ENCODE measurements around the gene TOX3.

DNA sequence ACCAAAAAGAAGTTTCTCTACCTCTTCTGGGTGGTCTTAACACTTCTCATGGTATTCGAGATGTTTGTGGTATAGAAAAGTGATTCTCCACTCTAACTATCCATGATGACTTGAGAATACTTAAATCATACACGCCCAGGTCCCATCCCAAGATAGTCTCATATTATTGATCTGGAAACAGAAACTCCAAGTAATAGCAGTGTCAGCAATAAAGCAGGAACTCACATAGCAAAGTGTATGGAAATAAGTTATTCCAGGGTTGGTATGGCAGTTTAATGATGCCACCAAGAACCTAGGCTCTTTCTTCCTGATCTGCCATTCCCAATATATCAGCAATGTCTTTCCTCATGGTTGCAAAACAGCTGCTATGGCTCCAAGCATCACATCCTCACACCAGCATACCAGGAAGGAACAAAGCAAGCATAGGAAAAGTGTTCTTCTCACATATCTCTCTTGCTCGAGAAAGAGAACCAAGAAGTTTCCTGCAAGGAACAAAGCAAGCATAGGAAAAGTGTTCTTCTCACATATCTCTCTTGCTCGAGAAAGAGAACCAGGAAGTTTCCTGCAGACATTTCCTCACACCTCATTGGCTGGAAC, 23.6 kb upstream of the TOX3 start:
- TF ChIP-seq, protein P1, sequence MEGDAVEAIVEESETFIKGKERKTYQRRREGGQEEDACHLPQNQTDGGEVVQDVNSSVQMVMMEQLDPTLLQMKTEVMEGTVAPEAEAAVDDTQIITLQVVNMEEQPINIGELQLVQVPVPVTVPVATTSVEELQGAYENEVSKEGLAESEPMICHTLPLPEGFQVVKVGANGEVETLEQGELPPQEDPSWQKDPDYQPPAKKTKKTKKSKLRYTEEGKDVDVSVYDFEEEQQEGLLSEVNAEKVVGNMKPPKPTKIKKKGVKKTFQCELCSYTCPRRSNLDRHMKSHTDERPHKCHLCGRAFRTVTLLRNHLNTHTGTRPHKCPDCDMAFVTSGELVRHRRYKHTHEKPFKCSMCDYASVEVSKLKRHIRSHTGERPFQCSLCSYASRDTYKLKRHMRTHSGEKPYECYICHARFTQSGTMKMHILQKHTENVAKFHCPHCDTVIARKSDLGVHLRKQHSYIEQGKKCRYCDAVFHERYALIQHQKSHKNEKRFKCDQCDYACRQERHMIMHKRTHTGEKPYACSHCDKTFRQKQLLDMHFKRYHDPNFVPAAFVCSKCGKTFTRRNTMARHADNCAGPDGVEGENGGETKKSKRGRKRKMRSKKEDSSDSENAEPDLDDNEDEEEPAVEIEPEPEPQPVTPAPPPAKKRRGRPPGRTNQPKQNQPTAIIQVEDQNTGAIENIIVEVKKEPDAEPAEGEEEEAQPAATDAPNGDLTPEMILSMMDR (IDR thresholded peaks at IDR 0.05): no peak
- no peak for TF ChIP-seq POLR2A (IDR thresholded peaks at IDR 0.05)

Data from heart left ventricle (tissue), 13 donors.